Fibroblast of mammary gland (primary cell): ENCODE data around the gene PLCXD3.
A peak's percentile ranks its signal among the peaks of the same experiment; 100 is the strongest.

Experiments
- DNase-seq: peaks from one replicate; pipeline ENCODE4 v3.0.0-alpha.2; 2010; ENCODE audit warnings: low read depth
- H3K4me3 ChIP-seq: 2 replicates; pipeline ENCODE4 v1.5.1; 2011; ENCODE audit warnings: low read depth, mild to moderate bottlenecking, low read length, moderate library complexity; ENCODE audit not compliant: control insufficient read depth
- CTCF ChIP-seq: conservative IDR thresholded peaks from 2 replicates; pipeline ENCODE4 v1.5.1; 2011; ENCODE audit warnings: low read depth, low read length, inconsistent platforms; ENCODE audit not compliant: control insufficient read depth, insufficient read depth

PLCXD3 gene

GRCh38 chr5:41465493-41466171 is 44.8 kb downstream of the PLCXD3 start:
- TF ChIP-seq CTCF: no peak
- no peak overlapping the region for H3K4me3 ChIP-seq

GRCh38 chr5:41459557-41459956 is 50.8 kb downstream of the PLCXD3 start:
- no peak for DNase-seq
- H3K4me3 ChIP-seq: no peak overlapping the region
- TF ChIP-seq CTCF: no peak

More at GRCh38 chr5:41465493-41466171, 44.8 kb downstream of the PLCXD3 start:
- DNase-seq: peak; percentile 58

- no peak for TF ChIP-seq CTCF
- H3K4me3 ChIP-seq: no peak overlapping the region
- no peak for DNase-seq
These were observed 53.3 kb downstream of the PLCXD3 start for GRCh38 chr5:41457094-41457493.

GRCh38 chr5:41452506-41452905 is 57.9 kb downstream of the PLCXD3 start:
- no peak overlapping the region for H3K4me3 ChIP-seq
- no peak for DNase-seq
- no peak for TF ChIP-seq CTCF

GRCh38 chr5:41447650-41448510 is 62.5 kb downstream of the PLCXD3 start:
- DNase-seq: no peak
- no peak for TF ChIP-seq CTCF
- H3K4me3 ChIP-seq: no peak overlapping the region

- TF ChIP-seq CTCF: no peak
- no peak overlapping the region for H3K4me3 ChIP-seq
- DNase-seq: peak; percentile 89
These were observed 64.4 kb downstream of the PLCXD3 start for GRCh38 chr5:41445937-41446563.
